GM12873 (cell line): ENCODE measurements around the gene KIRREL3.

ENCODE experiments used
- CTCF ChIP-seq: IDR thresholded peaks from 2 replicates; pipeline ENCODE4 v1.5.1; 2012; ENCODE audit warnings: low read depth, mild to moderate bottlenecking, moderate library complexity, low read length, control low read depth; ENCODE audit not compliant: insufficient read depth; ENCODE audit errors: missing control alignments

KIRREL3 gene

GRCh38 chr11:126433244-126433846 is 567.2 kb downstream of the KIRREL3 start:
- no peak for TF ChIP-seq CTCF

GRCh38 chr11:126432525-126432924 is 568.0 kb downstream of the KIRREL3 start:
- no peak for TF ChIP-seq CTCF

- TF ChIP-seq CTCF, result no peak
Observed at GRCh38 chr11:126432065-126432461, 568.5 kb downstream of the KIRREL3 start.

- no peak for TF ChIP-seq CTCF
Observed at GRCh38 chr11:126431401-126432064, 569.0 kb downstream of the KIRREL3 start.

GRCh38 chr11:126430581-126431335 is 569.8 kb downstream of the KIRREL3 start:
- TF ChIP-seq CTCF, result no peak

- no peak for TF ChIP-seq CTCF
Observed at GRCh38 chr11:126426820-126427749, 573.5 kb downstream of the KIRREL3 start.
